Chondrocyte (in vitro differentiated cells): ENCODE data around the gene PAK6. TPM values are rescaled to one million over a fixed set of nuclear protein-coding genes. Genes with fewer than 3 reads are reported as not detected.

Experiments
- DNase-seq: peaks from one replicate; pipeline ENCODE4 v3.0.0; 2021; ENCODE audit warnings: mixed read lengths, low spot score
- H3K27ac Mint-ChIP-seq: one replicate; pipeline ENCODE4 v1.8.0; 2021; ENCODE audit warnings: mild to moderate bottlenecking, moderate library complexity, mixed read lengths; ENCODE audit not compliant: unreplicated experiment
- H3K27me3 Mint-ChIP-seq: 2 replicates; pipeline ENCODE4 v1.8.0; 2021; ENCODE audit warnings: low read depth, mixed read lengths
- H3K36me3 Mint-ChIP-seq: 2 replicates; pipeline ENCODE4 v1.8.0; 2021; ENCODE audit warnings: low read depth, mixed read lengths
- H3K4me1 Mint-ChIP-seq: 2 replicates; pipeline ENCODE4 v1.8.0; 2021; ENCODE audit warnings: low read depth, mild to moderate bottlenecking, mixed read lengths
- H3K4me3 Mint-ChIP-seq: one replicate; pipeline ENCODE4 v1.8.0; 2021; ENCODE audit warnings: mild to moderate bottlenecking, moderate library complexity, mixed read lengths; ENCODE audit not compliant: unreplicated experiment
- H3K9me3 Mint-ChIP-seq: 2 replicates; pipeline ENCODE4 v1.8.0; 2021; ENCODE audit warnings: low read depth, mixed read lengths
- total RNA-seq: library from RNA; stranded (reverse); gene quantifications from 3 replicates; pipeline ENCODE4 v1.2.1, GENCODE V29; 2021
- TF ChIP-seq, protein P1 (sequence below): fragments of 200-600 bp; sonication (generic); IDR thresholded peaks from 2 replicates; pipeline ENCODE4 v1.5.0; 2021; ENCODE audit warnings: antibody characterized with exemption, mild to moderate bottlenecking, moderate library complexity

PAK6 gene
- total RNA-seq, 1 donor from 2014 or later = 0.37 TPM

- H3K27ac Mint-ChIP-seq = no peak overlapping the region
- H3K4me1 Mint-ChIP-seq = peaks cover 3% of the 10 kb centered on the region
- peaks cover 6% of the 10 kb centered on the region for H3K27me3 Mint-ChIP-seq
Observed at GRCh38 chr15:40295297-40295696, 56.4 kb downstream of the PAK6 start.

GRCh38 chr15:40295877-40296560 is 57.2 kb downstream of the PAK6 start:
- no peak overlapping the region for H3K27ac Mint-ChIP-seq
- DNase-seq = peak; percentile 68
- H3K4me1 Mint-ChIP-seq = no peaks in the 10 kb centered on the region
- H3K4me3 Mint-ChIP-seq = no peak overlapping the region
- TF ChIP-seq, protein P1, sequence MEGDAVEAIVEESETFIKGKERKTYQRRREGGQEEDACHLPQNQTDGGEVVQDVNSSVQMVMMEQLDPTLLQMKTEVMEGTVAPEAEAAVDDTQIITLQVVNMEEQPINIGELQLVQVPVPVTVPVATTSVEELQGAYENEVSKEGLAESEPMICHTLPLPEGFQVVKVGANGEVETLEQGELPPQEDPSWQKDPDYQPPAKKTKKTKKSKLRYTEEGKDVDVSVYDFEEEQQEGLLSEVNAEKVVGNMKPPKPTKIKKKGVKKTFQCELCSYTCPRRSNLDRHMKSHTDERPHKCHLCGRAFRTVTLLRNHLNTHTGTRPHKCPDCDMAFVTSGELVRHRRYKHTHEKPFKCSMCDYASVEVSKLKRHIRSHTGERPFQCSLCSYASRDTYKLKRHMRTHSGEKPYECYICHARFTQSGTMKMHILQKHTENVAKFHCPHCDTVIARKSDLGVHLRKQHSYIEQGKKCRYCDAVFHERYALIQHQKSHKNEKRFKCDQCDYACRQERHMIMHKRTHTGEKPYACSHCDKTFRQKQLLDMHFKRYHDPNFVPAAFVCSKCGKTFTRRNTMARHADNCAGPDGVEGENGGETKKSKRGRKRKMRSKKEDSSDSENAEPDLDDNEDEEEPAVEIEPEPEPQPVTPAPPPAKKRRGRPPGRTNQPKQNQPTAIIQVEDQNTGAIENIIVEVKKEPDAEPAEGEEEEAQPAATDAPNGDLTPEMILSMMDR = no peak
- no peaks in the 10 kb centered on the region for H3K36me3 Mint-ChIP-seq
- H3K27me3 Mint-ChIP-seq = peaks cover 5% of the 10 kb centered on the region
- peaks cover 15% of the 10 kb centered on the region for H3K9me3 Mint-ChIP-seq

More at GRCh38 chr15:40295297-40295696, 56.4 kb downstream of the PAK6 start:
- DNase-seq = peak; percentile 48
- TF ChIP-seq, protein P1 = no peak
- no peak overlapping the region for H3K4me3 Mint-ChIP-seq
- H3K9me3 Mint-ChIP-seq = peaks cover 11% of the 10 kb centered on the region
- H3K36me3 Mint-ChIP-seq = no peaks in the 10 kb centered on the region

- no peaks in the 10 kb centered on the region for H3K36me3 Mint-ChIP-seq
- peak; percentile 71 for DNase-seq
- peaks cover 5% of the 10 kb centered on the region for H3K27me3 Mint-ChIP-seq
- TF ChIP-seq, protein P1 = no peak
- H3K27ac Mint-ChIP-seq = no peak overlapping the region
- peaks cover 15% of the 10 kb centered on the region for H3K9me3 Mint-ChIP-seq
- no peaks in the 10 kb centered on the region for H3K4me1 Mint-ChIP-seq
- H3K4me3 Mint-ChIP-seq = no peak overlapping the region
Observed at GRCh38 chr15:40296561-40297230, 57.8 kb downstream of the PAK6 start.

- Mint-ChIP-seq H3K36me3 (no peaks in the 10 kb centered on the region), H3K4me3 (no peak overlapping the region), H3K27me3 (peaks cover 5% of the 10 kb centered on the region), H3K9me3 (peaks cover 15% of the 10 kb centered on the region), H3K27ac (no peak overlapping the region), H3K4me1 (no peaks in the 10 kb centered on the region)
- TF ChIP-seq, protein P1 = no peak
- peak; percentile 57 for DNase-seq
Observed at GRCh38 chr15:40297356-40297755, 58.5 kb downstream of the PAK6 start.

GRCh38 chr15:40298216-40298935 is 59.5 kb downstream of the PAK6 start:
- Mint-ChIP-seq H3K4me3 (no peak overlapping the region), H3K9me3 (peaks cover 15% of the 10 kb centered on the region), H3K27me3 (peaks cover 2% of the 10 kb centered on the region), H3K36me3 (no peaks in the 10 kb centered on the region), H3K4me1 (no peaks in the 10 kb centered on the region), H3K27ac (no peak overlapping the region)
- TF ChIP-seq, protein P1 = no peak
- peak; percentile 75 for DNase-seq
